Esophagus (tissue), 2 donors: ENCODE results near the gene RBX1. TPM values are rescaled to one million over a fixed set of nuclear protein-coding genes. Genes with fewer than 3 reads are reported as not detected.
"Not testable (repeated sequence)": the region's sequence is repeated elsewhere in the genome, so short reads cannot be mapped to it uniquely, and the experiment has no call there.

Experiments used
- H3K27ac ChIP-seq, 2 donors: one replicate each; pipeline ENCODE4 v1.5.1; 2013; ENCODE audit warnings: low read depth in 2 of 2, mild to moderate bottlenecking in 2 of 2, inconsistent platforms in 1 of 2, low read length in 1 of 2, moderate library complexity in 1 of 2
- H3K27me3 ChIP-seq, 2 donors: one replicate each; pipeline ENCODE4 v1.6.1; 2013; ENCODE audit warnings: low read length in 2 of 2, control low read depth in 1 of 2, mild to moderate bottlenecking in 1 of 2; ENCODE audit not compliant: insufficient read depth in 2 of 2, control insufficient read depth in 1 of 2
- H3K36me3 ChIP-seq, 2 donors: one replicate each; pipeline ENCODE4 v1.6.1; 2013; ENCODE audit warnings: low read length in 1 of 2; ENCODE audit not compliant: control insufficient read depth in 2 of 2, insufficient read depth in 2 of 2
- H3K4me1 ChIP-seq, 2 donors: one replicate each; pipeline ENCODE4 v1.6.1; 2013; ENCODE audit warnings: low read length in 1 of 2; ENCODE audit not compliant: control insufficient read depth in 2 of 2, insufficient read depth in 2 of 2
- H3K4me3 ChIP-seq, 2 donors: one replicate each; pipeline ENCODE4 v1.5.1; 2013; ENCODE audit warnings: low read length in 2 of 2, mild to moderate bottlenecking in 2 of 2, low read depth in 1 of 2, moderate library complexity in 1 of 2
- H3K9me3 ChIP-seq, 2 donors: one replicate each; pipeline ENCODE4 v1.6.1; 2013; ENCODE audit warnings: mild to moderate bottlenecking in 2 of 2, low read depth in 1 of 2, low read length in 1 of 2, moderate library complexity in 1 of 2; ENCODE audit not compliant: control insufficient read depth in 2 of 2, insufficient read depth in 1 of 2
- WGBS, 2 donors: extraction: QIAGEN DNeasy Blood & Tissue Kit; methylation state at CpG; one replicate each; pipeline ENCODE4 v1.1.7; 2013; 5-methylcytosine and 5-hydroxymethylcytosine counted together
- polyA plus RNA-seq, 2 donors: library from polyadenylated mRNA; stranded (reverse); fragments of 200-250 nt; gene quantifications; one replicate each; pipeline ENCODE4 v1.2.3, GENCODE V29; 2013
- donor health status: healthy with polysubstance abuse.
- donor health status: Bipolar disorder and iron deficiency.

RBX1 gene
- 10 to 100 TPM; 67.5 to 75.2 TPM for polyA plus RNA-seq

DNA sequence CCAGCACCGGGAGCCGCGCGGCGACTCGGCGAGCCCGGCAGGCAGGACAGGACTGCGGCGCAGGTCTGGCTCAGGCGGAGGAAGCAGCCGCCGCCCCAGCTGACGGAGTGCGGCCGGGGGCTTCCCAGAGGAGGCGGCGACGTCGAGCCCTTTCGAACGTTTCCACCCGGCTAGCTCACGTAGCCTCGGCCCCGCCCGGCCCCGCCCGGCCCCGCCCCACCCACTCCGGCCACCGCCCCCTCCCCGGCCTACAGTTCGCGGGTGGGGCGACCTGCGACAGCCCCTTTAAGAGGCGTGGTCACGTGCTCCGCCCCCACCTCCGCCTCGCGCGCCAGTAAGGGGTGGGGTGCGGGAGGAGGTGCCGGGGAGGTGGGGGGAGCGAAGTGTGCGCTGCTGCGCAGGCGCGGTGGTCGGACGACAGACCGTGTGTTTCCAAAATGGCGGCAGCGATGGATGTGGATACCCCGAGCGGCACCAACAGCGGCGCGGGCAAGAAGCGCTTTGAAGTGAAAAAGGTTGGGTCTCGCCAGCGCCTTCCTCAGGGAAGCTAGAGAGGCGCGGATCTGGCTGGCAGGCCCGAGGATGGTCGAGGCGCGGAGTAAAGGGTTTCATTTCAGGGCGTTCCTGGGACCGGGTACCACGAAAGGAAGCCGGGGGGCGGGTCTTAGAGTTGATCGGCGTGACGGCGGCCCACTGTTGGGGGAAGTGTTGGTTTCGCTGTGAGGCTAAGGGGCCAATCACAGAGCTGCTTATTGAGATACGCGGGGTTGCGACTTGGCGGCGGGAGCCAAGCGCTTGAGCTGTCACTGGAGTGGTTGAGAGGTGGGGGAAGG is at the start of gene RBX1:
RBX1 (plus strand) TSS at position 417 of the 833 bp plus-strand sequence; CDS start at position 438, 21 bp downstream.
- WGBS, 2 donors, result 0 to 1% methylated on average over 76 to 86 of the region's 86 CpGs
- Histone ChIP-seq H3K4me1 (no peaks in the 10 kb centered on the region), H3K9me3 (no peaks in the 10 kb centered on the region), H3K27me3 (no peaks in the 10 kb centered on the region), H3K4me3 (peak within 1 kb of the TSS; percentile 83 to 87), H3K36me3 (no peaks in the 10 kb centered on the region), H3K27ac (peak within 1 kb of the TSS; percentile 94 to 96)

GRCh38 chr22:40904101-40904500 is 47.1 kb upstream of the RBX1 start:
- WGBS, 2 donors, result 94 to 96% methylated on average over 1 of the region's 1 CpG
- Histone ChIP-seq H3K27ac (no peak overlapping the region), H3K36me3 (no peaks in the 10 kb centered on the region), H3K27me3 (no peaks in the 10 kb centered on the region), H3K4me1 (no peaks in the 10 kb centered on the region), H3K4me3 (no peak overlapping the region), H3K9me3 (no peaks in the 10 kb centered on the region)

GRCh38 chr22:40908895-40909294 is 42.3 kb upstream of the RBX1 start:
- H3K4me1 ChIP-seq, result no peaks in the 10 kb centered on the region
- H3K9me3 ChIP-seq, result no peaks in the 10 kb centered on the region
- 96 to 98% methylated on average over 6 of the region's 6 CpGs for WGBS, 2 donors
- no peaks in the 10 kb centered on the region for H3K27me3 ChIP-seq
- H3K36me3 ChIP-seq, result no peaks in the 10 kb centered on the region
- no peak overlapping the region for H3K27ac ChIP-seq
- H3K4me3 ChIP-seq, result no peak overlapping the region

DNA sequence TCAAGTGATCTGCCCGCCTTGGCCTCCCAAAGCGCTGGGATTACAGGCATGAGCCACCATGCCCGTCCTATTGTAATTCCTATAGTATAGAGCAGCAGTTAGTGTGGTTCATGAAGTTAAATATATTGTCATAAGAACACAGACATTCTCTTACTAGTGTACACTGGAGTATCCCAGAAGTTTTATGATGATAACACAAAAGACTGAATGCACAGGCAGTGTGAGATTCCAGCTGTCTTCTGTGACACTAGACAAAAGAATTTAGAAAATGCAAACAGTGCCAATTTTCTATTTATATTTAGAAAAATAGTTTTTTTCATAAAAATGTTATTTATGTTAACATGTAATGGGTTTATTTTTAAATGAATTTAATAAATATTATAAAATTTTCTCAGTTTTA is 39.4 kb upstream of the RBX1 start:
- H3K27me3 ChIP-seq, result no peaks in the 10 kb centered on the region
- no peaks in the 10 kb centered on the region for H3K36me3 ChIP-seq
- H3K4me3 ChIP-seq, result no peak overlapping the region
- 85 to 90% methylated on average over 3 of the region's 3 CpGs for WGBS, 2 donors
- H3K4me1 ChIP-seq, result no peaks in the 10 kb centered on the region
- no peak overlapping the region for H3K27ac ChIP-seq
- H3K9me3 ChIP-seq, result no peaks in the 10 kb centered on the region

DNA sequence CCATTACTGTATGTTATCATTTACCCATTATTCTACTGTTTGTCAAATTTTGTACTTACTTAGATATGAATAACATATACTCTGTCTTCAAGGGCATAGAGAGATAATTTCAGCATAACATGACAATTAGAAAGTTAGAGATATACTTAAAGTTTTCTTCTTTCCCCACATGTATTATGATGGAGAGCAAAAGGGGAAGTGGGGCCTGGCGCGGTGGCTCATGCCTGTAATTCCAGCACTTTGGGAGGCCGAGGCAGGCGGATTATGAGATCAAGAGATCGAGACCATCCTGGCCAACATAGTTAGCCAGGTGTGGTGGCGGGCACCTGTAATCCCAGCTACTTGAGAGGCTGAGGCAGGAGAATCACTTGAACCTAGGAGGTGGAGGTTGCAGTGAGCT is 38.2 kb upstream of the RBX1 start:
- not testable (repeated sequence) for H3K36me3 ChIP-seq, H3K4me3 ChIP-seq, H3K9me3 ChIP-seq, H3K27me3 ChIP-seq, H3K27ac ChIP-seq, H3K4me1 ChIP-seq
- 94 to 95% methylated on average over 6 of the region's 6 CpGs for WGBS, 2 donors

DNA sequence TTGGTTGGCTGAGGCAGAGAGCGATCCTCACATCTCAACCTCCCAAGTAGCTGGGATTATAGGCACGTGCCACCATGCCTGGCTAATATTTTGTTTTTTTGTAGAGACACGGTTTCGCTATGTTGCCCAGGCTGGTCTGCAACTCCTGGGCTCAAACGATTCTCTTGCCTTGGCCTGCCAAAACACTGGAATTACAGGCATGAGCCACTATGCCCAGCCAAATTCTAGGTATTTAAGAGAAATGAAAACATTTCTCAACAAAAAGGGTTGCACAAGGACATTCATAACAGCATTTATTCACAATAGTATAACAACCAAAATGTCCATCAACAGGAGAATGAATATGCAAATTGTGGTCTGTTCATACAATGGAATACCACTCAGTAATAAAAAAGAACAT is 31.7 kb upstream of the RBX1 start:
- H3K27ac ChIP-seq, result no peak overlapping the region
- peaks cover 0 to 6% of the 10 kb centered on the region in 2 donors for H3K36me3 ChIP-seq
- 63 to 75% methylated on average over 5 of the region's 5 CpGs for WGBS, 2 donors

DNA sequence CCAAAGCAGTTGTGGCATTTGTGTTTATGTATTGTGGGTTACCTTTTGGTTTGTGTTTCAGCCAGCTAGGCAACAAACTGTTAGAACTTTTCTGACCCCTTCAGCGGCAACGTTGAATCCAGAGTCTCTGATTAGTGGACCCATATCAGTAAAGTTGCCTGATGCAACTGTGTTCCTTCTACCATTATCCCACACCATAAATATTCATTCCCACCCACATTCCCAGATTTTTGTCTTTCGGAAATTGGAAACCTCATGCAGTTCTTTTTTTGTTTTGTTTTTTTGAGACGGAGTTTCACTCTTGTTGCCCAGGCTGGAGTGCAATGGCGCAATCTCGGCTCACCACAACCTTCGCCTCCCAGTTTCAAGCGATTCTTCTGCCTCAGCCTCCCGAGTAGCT is 30.7 kb upstream of the RBX1 start:
- WGBS, 2 donors, result 91 to 93% methylated on average over 9 of the region's 9 CpGs
- Histone ChIP-seq H3K4me1 (no peaks in the 10 kb centered on the region), H3K27ac (no peak overlapping the region), H3K27me3 (no peaks in the 10 kb centered on the region), H3K9me3 (no peaks in the 10 kb centered on the region), H3K36me3 (peaks cover 0 to 9% of the 10 kb centered on the region in 2 donors), H3K4me3 (no peak overlapping the region)

More for the DNA sequence above, 31.7 kb upstream of the RBX1 start:
- Histone ChIP-seq H3K27me3 (no peaks in the 10 kb centered on the region), H3K4me3 (no peak overlapping the region), H3K9me3 (no peaks in the 10 kb centered on the region), H3K4me1 (no peaks in the 10 kb centered on the region)

GRCh38 chr22:40922484-40923303 is 28.5 kb upstream of the RBX1 start:
- Histone ChIP-seq H3K4me3 (no peak overlapping the region), H3K27ac (no peak overlapping the region), H3K4me1 (no peaks in the 10 kb centered on the region), H3K36me3 (peaks cover 0 to 11% of the 10 kb centered on the region in 2 donors), H3K9me3 (no peaks in the 10 kb centered on the region), H3K27me3 (no peaks in the 10 kb centered on the region)
- 60% methylated on average over 5 of the region's 5 CpGs for WGBS, 2 donors

GRCh38 chr22:40928657-40929056 is 22.5 kb upstream of the RBX1 start:
- Histone ChIP-seq H3K27me3 (no peaks in the 10 kb centered on the region), H3K4me3 (no peak overlapping the region), H3K27ac (no peak overlapping the region), H3K36me3 (peaks cover 2 to 5% of the 10 kb centered on the region in 2 donors), H3K9me3 (no peaks in the 10 kb centered on the region), H3K4me1 (no peaks in the 10 kb centered on the region)
- 85 to 97% methylated on average over 1 of the region's 1 CpG for WGBS, 2 donors
